CD4-positive, alpha-beta T cell treated with Interleukin-10 for 1 hour (primary cell): ENCODE measurements around the gene SLIT3.

Experiments used
- DNase-seq: peaks from one replicate; pipeline ENCODE4 v3.0.0-alpha.2; 2020

Gene SLIT3

GRCh38 chr5:169298193-169298592, 2.7 kb downstream of the SLIT3 start:
- no peak for DNase-seq

- no peak for DNase-seq
Observed at GRCh38 chr5:169296419-169297143, 4.4 kb downstream of the SLIT3 start.

GRCh38 chr5:169295306-169295705, 5.6 kb downstream of the SLIT3 start:
- no peak for DNase-seq

GRCh38 chr5:169294621-169295020, 6.3 kb downstream of the SLIT3 start:
- DNase-seq: no peak

GRCh38 chr5:169291877-169292276, 9.1 kb downstream of the SLIT3 start:
- no peak for DNase-seq

- DNase-seq: no peak
Observed at GRCh38 chr5:169290895-169291294, 10.0 kb downstream of the SLIT3 start.

- DNase-seq: no peak
Observed at GRCh38 chr5:169289520-169289919, 11.4 kb downstream of the SLIT3 start.

GRCh38 chr5:169288066-169288930, 12.6 kb downstream of the SLIT3 start:
- no peak for DNase-seq

- DNase-seq: no peak
Observed at GRCh38 chr5:169287529-169287928, 13.4 kb downstream of the SLIT3 start.

- no peak for DNase-seq
Observed at GRCh38 chr5:169286572-169287300, 14.2 kb downstream of the SLIT3 start.

GRCh38 chr5:169283887-169284286, 17.1 kb downstream of the SLIT3 start:
- DNase-seq: no peak

GRCh38 chr5:169281625-169282024, 19.3 kb downstream of the SLIT3 start:
- DNase-seq: no peak

GRCh38 chr5:169280696-169281095, 20.2 kb downstream of the SLIT3 start:
- DNase-seq: no peak

GRCh38 chr5:169280286-169280685, 20.7 kb downstream of the SLIT3 start:
- no peak for DNase-seq

- DNase-seq: no peak
Observed at GRCh38 chr5:169279125-169279524, 21.8 kb downstream of the SLIT3 start.

GRCh38 chr5:169273881-169274280, 27.1 kb downstream of the SLIT3 start:
- DNase-seq: no peak

- no peak for DNase-seq
Observed at GRCh38 chr5:169273451-169273850, 27.5 kb downstream of the SLIT3 start.

- no peak for DNase-seq
Observed at GRCh38 chr5:169272731-169273427, 28.1 kb downstream of the SLIT3 start.

- DNase-seq: no peak
Observed at GRCh38 chr5:169272111-169272510, 28.8 kb downstream of the SLIT3 start.

- DNase-seq: no peak
Observed at GRCh38 chr5:169270827-169271226, 30.1 kb downstream of the SLIT3 start.

GRCh38 chr5:169268019-169268418, 32.9 kb downstream of the SLIT3 start:
- DNase-seq: no peak

GRCh38 chr5:169265888-169266287, 35.1 kb downstream of the SLIT3 start:
- DNase-seq: no peak

- no peak for DNase-seq
Observed at GRCh38 chr5:169263591-169263990, 37.3 kb downstream of the SLIT3 start.
